Duodenal mucosa (tissue), 2 donors: ENCODE measurements around the gene RASSF8.

Experiments
- H3K27ac ChIP-seq: one replicate; pipeline ENCODE4 v1.7.0; 2013; ENCODE audit warnings: low read depth, low read length
- H3K27me3 ChIP-seq, 2 donors: one replicate each; pipeline ENCODE4 v1.7.0; 2013; ENCODE audit warnings: low read length in 2 of 2, control low read depth in 1 of 2; ENCODE audit not compliant: insufficient read depth in 2 of 2, control insufficient read depth in 1 of 2
- H3K36me3 ChIP-seq, 2 donors: one replicate each; pipeline ENCODE4 v1.7.0; 2013; ENCODE audit warnings: low read length in 2 of 2, control low read depth in 1 of 2; ENCODE audit not compliant: insufficient read depth in 2 of 2, control insufficient read depth in 1 of 2
- H3K4me1 ChIP-seq, 2 donors: one replicate each; pipeline ENCODE4 v1.7.0; 2013; ENCODE audit warnings: low read length in 2 of 2, control low read depth in 1 of 2; ENCODE audit not compliant: insufficient read depth in 2 of 2, control insufficient read depth in 1 of 2
- H3K4me3 ChIP-seq, 2 donors: one replicate each; pipeline ENCODE4 v1.7.0; 2013; ENCODE audit warnings: low read length in 2 of 2, low read depth in 1 of 2
- H3K9ac ChIP-seq, 2 donors: one replicate each; pipeline ENCODE4 v1.7.0; 2013; ENCODE audit warnings: low read length in 2 of 2, low read depth in 1 of 2
- H3K9me3 ChIP-seq, 2 donors: one replicate each; pipeline ENCODE4 v1.7.0; 2013; ENCODE audit warnings: low read length in 2 of 2, control low read depth in 1 of 2; ENCODE audit not compliant: control insufficient read depth in 1 of 2

The RASSF8 gene

GRCh38 chr12:25958428-25959070 is at the start of gene RASSF8:
Gene RASSF8 (plus strand): TSS chr12:25958682. CDS start chr12:26055344, 96,662 bp downstream.
- Histone ChIP-seq H3K9me3 (no peaks in the 10 kb centered on the region), H3K4me1 (peaks cover 7 to 8% of the 10 kb centered on the region in 2 donors), H3K27me3 (peaks cover 9 to 40% of the 10 kb centered on the region in 2 donors), H3K27ac (peak within 1 kb of the TSS; percentile 66), H3K4me3 (peak within 1 kb of the TSS; percentile 68 to 69), H3K36me3 (no peaks in the 10 kb centered on the region), H3K9ac (peak within 1 kb of the TSS; percentile 39 to 48)

GRCh38 chr12:25914551-25914950 is 43.9 kb upstream of the RASSF8 start:
- Histone ChIP-seq H3K27ac (no peak overlapping the region), H3K36me3 (no peaks in the 10 kb centered on the region), H3K27me3 (no peaks in the 10 kb centered on the region), H3K9ac (no peak overlapping the region), H3K4me1 (no peaks in the 10 kb centered on the region), H3K9me3 (no peaks in the 10 kb centered on the region), H3K4me3 (no peak overlapping the region)

- Histone ChIP-seq H3K27me3 (no peaks in the 10 kb centered on the region), H3K27ac (no peak overlapping the region)
These were observed 33.9 kb upstream of the RASSF8 start for GRCh38 chr12:25924491-25925001.

GRCh38 chr12:25925064-25925463 is 33.4 kb upstream of the RASSF8 start:
- H3K27me3 ChIP-seq: no peaks in the 10 kb centered on the region
- H3K27ac ChIP-seq: no peak overlapping the region

More at GRCh38 chr12:25924491-25925001, 33.9 kb upstream of the RASSF8 start:
- H3K9ac ChIP-seq: no peak overlapping the region
- H3K9me3 ChIP-seq: no peaks in the 10 kb centered on the region
- no peak overlapping the region for H3K4me3 ChIP-seq
- no peaks in the 10 kb centered on the region for H3K36me3 ChIP-seq
- no peaks in the 10 kb centered on the region for H3K4me1 ChIP-seq

GRCh38 chr12:25926536-25926935 is 31.9 kb upstream of the RASSF8 start:
- Histone ChIP-seq H3K9ac (no peak overlapping the region), H3K27me3 (no peaks in the 10 kb centered on the region), H3K36me3 (no peaks in the 10 kb centered on the region), H3K9me3 (no peaks in the 10 kb centered on the region), H3K4me3 (no peak overlapping the region), H3K27ac (no peak overlapping the region), H3K4me1 (no peaks in the 10 kb centered on the region)

More at GRCh38 chr12:25925064-25925463, 33.4 kb upstream of the RASSF8 start:
- H3K36me3 ChIP-seq: no peaks in the 10 kb centered on the region
- H3K4me3 ChIP-seq: no peak overlapping the region
- no peak overlapping the region for H3K9ac ChIP-seq
- H3K4me1 ChIP-seq: no peaks in the 10 kb centered on the region
- H3K9me3 ChIP-seq: no peaks in the 10 kb centered on the region

- Histone ChIP-seq H3K27ac (no peak overlapping the region), H3K4me1 (no peaks in the 10 kb centered on the region), H3K4me3 (no peak overlapping the region), H3K9ac (no peak overlapping the region), H3K27me3 (no peaks in the 10 kb centered on the region), H3K9me3 (no peaks in the 10 kb centered on the region), H3K36me3 (no peaks in the 10 kb centered on the region)
These were observed 29.3 kb upstream of the RASSF8 start for GRCh38 chr12:25929142-25929541.

- no peaks in the 10 kb centered on the region for H3K9me3 ChIP-seq
- no peak overlapping the region for H3K4me3 ChIP-seq
- no peak overlapping the region for H3K9ac ChIP-seq
- no peaks in the 10 kb centered on the region for H3K27me3 ChIP-seq
- no peaks in the 10 kb centered on the region for H3K36me3 ChIP-seq
- H3K4me1 ChIP-seq: no peaks in the 10 kb centered on the region
- H3K27ac ChIP-seq: no peak overlapping the region
These were observed 25.5 kb upstream of the RASSF8 start for GRCh38 chr12:25932971-25933370.

GRCh38 chr12:25934456-25934855 is 24.0 kb upstream of the RASSF8 start:
- Histone ChIP-seq H3K27ac (no peak overlapping the region), H3K4me1 (no peaks in the 10 kb centered on the region), H3K27me3 (no peaks in the 10 kb centered on the region), H3K4me3 (no peak overlapping the region), H3K9me3 (no peaks in the 10 kb centered on the region), H3K36me3 (no peaks in the 10 kb centered on the region), H3K9ac (no peak overlapping the region)

GRCh38 chr12:25935355-25936144 is 22.9 kb upstream of the RASSF8 start:
- no peaks in the 10 kb centered on the region for H3K9me3 ChIP-seq
- no peak overlapping the region for H3K4me3 ChIP-seq
- no peak overlapping the region for H3K27ac ChIP-seq
- no peaks in the 10 kb centered on the region for H3K27me3 ChIP-seq
- no peaks in the 10 kb centered on the region for H3K4me1 ChIP-seq
- no peak overlapping the region for H3K9ac ChIP-seq
- H3K36me3 ChIP-seq: no peaks in the 10 kb centered on the region

GRCh38 chr12:25937096-25937495 is 21.4 kb upstream of the RASSF8 start:
- no peak overlapping the region for H3K4me3 ChIP-seq
- no peak overlapping the region for H3K9ac ChIP-seq
- H3K9me3 ChIP-seq: no peaks in the 10 kb centered on the region
- H3K27ac ChIP-seq: no peak overlapping the region
- no peaks in the 10 kb centered on the region for H3K27me3 ChIP-seq
- H3K4me1 ChIP-seq: no peaks in the 10 kb centered on the region
- no peaks in the 10 kb centered on the region for H3K36me3 ChIP-seq
